Neural cell (in vitro differentiated cells): ENCODE data around the gene RABL3. TPM values are rescaled to one million over a fixed set of nuclear protein-coding genes. Genes with fewer than 3 reads are reported as not detected.

Experiments
- H2AFZ ChIP-seq: fragments of 200-600, 300-800 bp; sonication (generic), shearing (Covaris generic); 2 replicates; pipeline ENCODE4 v1.6.0; 2014; ENCODE audit warnings: low read depth, mild to moderate bottlenecking, antibody characterized with exemption, low read length, moderate library complexity
- H3F3A ChIP-seq: fragments of 200-600 bp; shearing (Covaris generic); 2 replicates; pipeline ENCODE4 v1.6.1; 2016; ENCODE audit warnings: mild to moderate bottlenecking, moderate library complexity, mixed read lengths, antibody characterized with exemption, low read length; ENCODE audit not compliant: insufficient read depth, poor library complexity, severe bottlenecking
- H3K27ac ChIP-seq: fragments of 200-600, 300-800 bp; sonication (generic), shearing (Covaris generic); 2 replicates; pipeline ENCODE4 v1.5.1; 2014; ENCODE audit warnings: mild to moderate bottlenecking, low read length, moderate library complexity
- H3K27me3 ChIP-seq: fragments of 300-800, 200-600 bp; sonication (generic), shearing (Covaris generic); 2 replicates; pipeline ENCODE4 v1.6.0; 2014; ENCODE audit warnings: mild to moderate bottlenecking, low read depth, low read length, moderate library complexity; ENCODE audit not compliant: insufficient read depth
- H3K36me3 ChIP-seq: fragments of 300-800, 200-600 bp; sonication (generic), shearing (Covaris generic); 2 replicates; pipeline ENCODE4 v1.5.1; 2014; ENCODE audit warnings: mild to moderate bottlenecking, antibody characterized with exemption, low read length, moderate library complexity; ENCODE audit not compliant: insufficient read depth
- H3K4me2 ChIP-seq: fragments of 300-800, 200-600 bp; sonication (generic), shearing (Covaris generic); 2 replicates; pipeline ENCODE4 v1.6.0; 2014; ENCODE audit warnings: mild to moderate bottlenecking, low read length
- H3K4me3 ChIP-seq: fragments of 300-800, 200-600 bp; sonication (generic), shearing (Covaris generic); 2 replicates; pipeline ENCODE4 v1.5.1; 2014; ENCODE audit warnings: mild to moderate bottlenecking, low read length, moderate library complexity
- H3K79me2 ChIP-seq: fragments of 200-600 bp; shearing (Covaris generic); replicated peaks from 2 replicates; pipeline ENCODE4 v1.6.0; 2014; ENCODE audit warnings: mild to moderate bottlenecking, low read length, moderate library complexity; ENCODE audit not compliant: insufficient read depth
- H3K9ac ChIP-seq: fragments of 300-800, 200-600 bp; sonication (generic), shearing (Covaris generic); 2 replicates; pipeline ENCODE4 v1.6.1; 2016; ENCODE audit warnings: mild to moderate bottlenecking, low read length, mixed read lengths
- H3K9me2 ChIP-seq: fragments of 200-600 bp; shearing (Covaris generic); 2 replicates; pipeline ENCODE4 v1.6.1; 2016; ENCODE audit warnings: mild to moderate bottlenecking, low read length, mixed read lengths; ENCODE audit not compliant: insufficient read depth
- H3K9me3 ChIP-seq: fragments of 200-600, 300-800 bp; sonication (generic), shearing (Covaris generic); 2 replicates; pipeline ENCODE4 v1.6.1; 2016; ENCODE audit warnings: mild to moderate bottlenecking, mixed run types, low read length, moderate library complexity, mixed read lengths
- H4K20me1 ChIP-seq: fragments of 200-600 bp; shearing (Covaris generic); 2 replicates; pipeline ENCODE4 v1.6.1; 2016; ENCODE audit warnings: mild to moderate bottlenecking, mixed run types; ENCODE audit not compliant: insufficient read depth
- CTCF ChIP-seq: fragments of 450-650 bp; IDR thresholded peaks from 2 replicates; pipeline ENCODE4 v1.5.1; 2014; ENCODE audit warnings: antibody characterized with exemption, mild to moderate bottlenecking, moderate library complexity; ENCODE audit not compliant: poor library complexity, severe bottlenecking
- EP300 ChIP-seq: fragments of 450-650 bp; conservative IDR thresholded peaks from 2 replicates; pipeline ENCODE4 v1.6.1; 2014; ENCODE audit warnings: antibody characterized with exemption, mild to moderate bottlenecking, moderate library complexity; ENCODE audit not compliant: poor library complexity, severe bottlenecking
- EZH2 ChIP-seq: fragments of 200-600, 300-800 bp; shearing (Covaris generic), sonication (generic); IDR thresholded peaks from 2 replicates; pipeline ENCODE4 v1.6.1; 2014; ENCODE audit warnings: antibody characterized with exemption, low read length, borderline replicate concordance, mild to moderate bottlenecking; ENCODE audit not compliant: insufficient read depth, poor library complexity, severe bottlenecking
- MXI1 ChIP-seq: fragments of 450-650 bp; conservative IDR thresholded peaks from 2 replicates; pipeline ENCODE4 v1.6.1; 2014; ENCODE audit warnings: antibody characterized with exemption, mild to moderate bottlenecking; ENCODE audit not compliant: poor library complexity, severe bottlenecking
- POLR2AphosphoS5 ChIP-seq: IDR thresholded peaks from 2 replicates; pipeline ENCODE4 v1.6.1; 2012
- RAD21 ChIP-seq: fragments of 450-650 bp; conservative IDR thresholded peaks from 2 replicates; pipeline ENCODE4 v1.6.1; 2014; ENCODE audit warnings: antibody characterized with exemption, mild to moderate bottlenecking, moderate library complexity
- REST ChIP-seq: IDR thresholded peaks from 2 replicates; pipeline ENCODE4 v1.6.1; 2012; ENCODE audit warnings: borderline replicate concordance
- SMC3 ChIP-seq: fragments of 450-650 bp; conservative IDR thresholded peaks from 2 replicates; pipeline ENCODE4 v1.6.1; 2014; ENCODE audit warnings: antibody characterized with exemption, mild to moderate bottlenecking, moderate library complexity; ENCODE audit not compliant: poor library complexity
- TAF1 ChIP-seq: IDR thresholded peaks from 2 replicates; pipeline ENCODE4 v1.6.1; 2012; ENCODE audit warnings: low read depth
- polyA plus RNA-seq: library from polyadenylated mRNA; depleted of rRNA; stranded (reverse); fragments of >200 nt; gene quantifications from 2 replicates; pipeline ENCODE4 v1.2.3, GENCODE V29; 2014

RABL3 gene
- polyA plus RNA-seq, 1 donor from 2014 or later: 14.7 TPM

GRCh38 chr3:120661945-120662344 is 80.4 kb downstream of the RABL3 start:
- Histone ChIP-seq H3K9ac (no peak overlapping the region), H3F3A (no peaks in the 10 kb centered on the region), H3K36me3 (no peaks in the 10 kb centered on the region), H3K9me2 (no peaks in the 10 kb centered on the region), H3K79me2 (no peaks in the 10 kb centered on the region), H3K4me2 (no peak overlapping the region), H3K27ac (no peak overlapping the region), H3K4me3 (no peak overlapping the region), H3K27me3 (no peaks in the 10 kb centered on the region), H4K20me1 (no peaks in the 10 kb centered on the region), H2AFZ (no peak overlapping the region), H3K9me3 (no peaks in the 10 kb centered on the region)
- TF ChIP-seq SMC3: no peak
- no peak for TF ChIP-seq TAF1
- TF ChIP-seq MXI1: no peak
- TF ChIP-seq REST: no peak
- no peak for TF ChIP-seq EP300
- TF ChIP-seq EZH2: no peak
- TF ChIP-seq POLR2AphosphoS5: no peak
- TF ChIP-seq CTCF: no peak
- no peak for TF ChIP-seq RAD21

- Histone ChIP-seq H4K20me1 (no peaks in the 10 kb centered on the region), H3K4me3 (no peak overlapping the region), H3K9ac (no peak overlapping the region), H3K4me2 (no peak overlapping the region), H3K9me2 (no peaks in the 10 kb centered on the region), H3K9me3 (no peaks in the 10 kb centered on the region), H2AFZ (no peak overlapping the region), H3K27ac (no peak overlapping the region), H3K36me3 (no peaks in the 10 kb centered on the region), H3K27me3 (no peaks in the 10 kb centered on the region), H3F3A (no peaks in the 10 kb centered on the region), H3K79me2 (no peaks in the 10 kb centered on the region)
- no peak for TF ChIP-seq EZH2
These were observed 81.0 kb downstream of the RABL3 start for GRCh38 chr3:120661106-120661905.
